ENCODE results near the gene ANKRD17.

The ANKRD17 gene

GRCh38 chr4:73086095-73086868, 172.3 kb downstream of the ANKRD17 start:
- TF ChIP-seq CTCF (IDR thresholded peaks at IDR 0.05; ENCODE audit: insufficient read depth, low read depth, low read length, missing control alignments), result no peak
- H3K4me3 ChIP-seq (ENCODE audit: low read depth, low read length), result peak overlapping the region; percentile 6; the same call in 1 of the 2 replicates
- DNase-seq (ENCODE audit: low read depth), result no peak

- no peak for DNase-seq (ENCODE audit: low read depth)
- no peak for TF ChIP-seq CTCF (IDR thresholded peaks at IDR 0.05; ENCODE audit: insufficient read depth, low read depth, low read length, missing control alignments)
- no peak overlapping the region for H3K4me3 ChIP-seq (ENCODE audit: low read depth, low read length)
Measured at GRCh38 chr4:73080789-73081188, 177.8 kb downstream of the ANKRD17 start.

- no peak for DNase-seq (ENCODE audit: low read depth)
- TF ChIP-seq CTCF (IDR thresholded peaks at IDR 0.05; ENCODE audit: insufficient read depth, low read depth, low read length, missing control alignments), result no peak
- H3K4me3 ChIP-seq (ENCODE audit: low read depth, low read length), result no peak overlapping the region
Measured at GRCh38 chr4:73075832-73076231, 182.8 kb downstream of the ANKRD17 start.

- H3K4me3 ChIP-seq (ENCODE audit: low read depth, low read length), result peak overlapping the region; percentile 68
- TF ChIP-seq CTCF (IDR thresholded peaks at IDR 0.05; ENCODE audit: insufficient read depth, low read depth, low read length, missing control alignments), result no peak
- no peak for DNase-seq (ENCODE audit: low read depth)
Measured at GRCh38 chr4:73070074-73070390, 188.6 kb downstream of the ANKRD17 start.

GRCh38 chr4:73069338-73070073, 189.1 kb downstream of the ANKRD17 start, which contains the start of gene COX18:
Gene COX18, minus strand, starts transcription at chr4:73069716. Its CDS starts 67 bp downstream, at chr4:73069649.
- H3K4me3 ChIP-seq (ENCODE audit: low read depth, low read length), result peak within 1 kb of the TSS; percentile 95
- TF ChIP-seq CTCF (IDR thresholded peaks at IDR 0.05; ENCODE audit: insufficient read depth, low read depth, low read length, missing control alignments), result no peak

GRCh38 chr4:73068491-73069337, 189.9 kb downstream of the ANKRD17 start:
- TF ChIP-seq CTCF (IDR thresholded peaks at IDR 0.05; ENCODE audit: insufficient read depth, low read depth, low read length, missing control alignments), result no peak
- DNase-seq (ENCODE audit: low read depth), result peak; percentile 51
- H3K4me3 ChIP-seq (ENCODE audit: low read depth, low read length), result peak overlapping the region; percentile 95

More at GRCh38 chr4:73069338-73070073, 189.1 kb downstream of the ANKRD17 start, which contains the start of gene COX18:
- peak; percentile 99 for DNase-seq (ENCODE audit: low read depth)

Data from GM12865 (cell line).